ENCODE results near the gene MPL. TPM values are rescaled to one million over a fixed set of nuclear protein-coding genes. Genes with fewer than 3 reads are reported as not detected.
"Not testable (repeated sequence)": the region's sequence is repeated elsewhere in the genome, so short reads cannot be mapped to it uniquely, and the experiment has no call there.

The MPL gene
- total and polyA plus RNA-seq, 5 donors from 2014 or later = 2.2 TPM; not detected in 4

DNA sequence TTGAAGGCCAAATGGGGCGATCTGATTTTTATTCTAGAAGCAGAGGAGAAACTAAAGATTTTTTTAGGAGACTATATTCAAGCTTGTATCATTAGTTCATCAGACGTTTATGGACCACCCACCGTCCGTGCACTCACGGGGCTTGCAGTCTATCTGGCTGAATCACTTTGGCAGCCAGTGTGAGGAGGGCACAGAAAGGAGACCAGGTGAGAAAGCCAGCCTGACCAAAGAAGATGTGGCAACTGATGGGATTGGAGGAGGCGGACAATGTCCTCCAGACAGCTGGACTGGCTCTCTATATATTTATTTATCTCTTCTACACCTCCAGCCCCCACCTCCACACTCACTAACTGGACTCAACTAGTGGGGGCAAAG is 31.0 kb downstream of the MPL start:
- no peaks in the 10 kb centered on the region for H3K9me3 Mint-ChIP-seq
- peak overlapping the region; percentile 78 for H3K27ac ChIP-seq (ENCODE audit: insufficient read depth, low read length, poor library complexity, severe bottlenecking)
- peak overlapping the region; percentile 86 to 97 (median 88) for H3K4me3 Mint-ChIP-seq
- DNase-seq (no peak), ATAC-seq (ENCODE audit: low read depth in 2 of 2) (no peak)
- no peaks in the 10 kb centered on the region for H3K27me3 Mint-ChIP-seq
- H3K36me3 ChIP-seq (ENCODE audit: control insufficient read depth, insufficient read depth, low read length) = peaks cover 20% of the 10 kb centered on the region
- peak overlapping the region; percentile 87 for H3K4me3 ChIP-seq (ENCODE audit: low read depth, low read length)
- no peaks in the 10 kb centered on the region for H3K9me3 ChIP-seq (ENCODE audit: control insufficient read depth in 2 of 2, low read length in 2 of 2)
- no peaks in the 10 kb centered on the region for H3K27me3 ChIP-seq (ENCODE audit: control insufficient read depth, insufficient read depth, low read length)
- peaks cover 14 to 54% (median 25%) of the 10 kb centered on the region in 4 donors for H3K4me1 Mint-ChIP-seq
- peak overlapping the region; percentile 88 to 91 (median 90) for H3K27ac Mint-ChIP-seq
- H3K36me3 Mint-ChIP-seq = peaks cover 11% of the 10 kb centered on the region
- H3K4me1 ChIP-seq (ENCODE audit: control insufficient read depth, insufficient read depth, low read length, poor library complexity, severe bottlenecking) = peaks cover 28% of the 10 kb centered on the region

DNA sequence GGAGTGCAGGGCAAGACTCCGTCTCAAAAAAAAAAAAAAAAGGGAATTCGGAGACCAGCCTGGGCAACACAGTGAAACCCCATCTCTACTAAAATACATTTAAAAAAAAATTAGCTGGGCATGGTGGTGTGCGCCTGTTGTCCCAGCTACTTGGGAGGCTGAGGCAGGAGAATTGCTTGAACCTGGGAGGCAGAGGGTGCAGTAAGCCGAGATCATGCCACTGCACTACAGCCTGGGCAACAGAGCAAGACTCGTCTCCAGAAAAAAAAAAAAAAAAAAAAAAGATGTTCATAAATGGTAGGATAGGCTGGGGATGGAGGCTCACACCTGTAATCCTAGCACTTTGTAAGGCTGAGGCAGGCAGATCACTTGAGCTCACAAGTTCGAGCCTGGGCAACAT is 32.2 kb downstream of the MPL start:
- peaks cover 14 to 51% (median 23%) of the 10 kb centered on the region in 4 donors for H3K4me1 Mint-ChIP-seq
- H3K27me3 ChIP-seq (ENCODE audit: control insufficient read depth, insufficient read depth, low read length); H3K27ac ChIP-seq (ENCODE audit: insufficient read depth, low read length, poor library complexity, severe bottlenecking); DNase-seq; H3K36me3 ChIP-seq (ENCODE audit: control insufficient read depth, insufficient read depth, low read length); H3K27ac Mint-ChIP-seq; H3K4me3 ChIP-seq (ENCODE audit: low read depth, low read length); H3K27me3 Mint-ChIP-seq; H3K36me3 Mint-ChIP-seq; ATAC-seq (ENCODE audit: low read depth in 2 of 2); H3K9me3 Mint-ChIP-seq; H3K9me3 ChIP-seq (ENCODE audit: control insufficient read depth in 2 of 2, low read length in 2 of 2): not testable (repeated sequence)
- H3K4me1 ChIP-seq (ENCODE audit: control insufficient read depth, insufficient read depth, low read length, poor library complexity, severe bottlenecking) = peaks cover 28% of the 10 kb centered on the region
- peak overlapping the region in 1 of 4 donors; percentile 31 for H3K4me3 Mint-ChIP-seq

DNA sequence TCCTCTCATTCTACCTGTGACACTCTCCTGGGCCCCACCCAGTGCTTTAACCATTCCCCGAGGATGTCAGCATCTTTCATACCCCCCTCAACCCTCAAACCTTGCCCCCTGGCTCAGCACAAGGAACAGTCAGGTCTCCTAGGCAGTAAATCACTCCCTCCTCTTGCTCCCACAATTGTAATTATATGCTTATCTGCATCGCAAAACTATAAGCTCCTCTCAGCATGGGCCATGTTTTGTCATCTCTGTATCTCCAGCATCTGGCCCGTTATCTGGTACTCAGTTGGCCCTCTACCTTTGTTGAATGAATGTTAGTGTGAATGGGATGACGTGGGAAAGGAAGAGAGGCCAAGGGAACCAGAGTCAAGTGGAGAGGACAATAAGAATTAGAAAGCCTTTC is 32.9 kb downstream of the MPL start:
- peak overlapping the region; percentile 5 to 91 (median 44) for H3K27ac Mint-ChIP-seq
- peaks cover 1% of the 10 kb centered on the region for H3K36me3 ChIP-seq (ENCODE audit: control insufficient read depth, insufficient read depth, low read length)
- no peak overlapping the region for H3K4me3 ChIP-seq (ENCODE audit: low read depth, low read length)
- ATAC-seq (ENCODE audit: low read depth in 2 of 2) = no peak
- H3K4me1 ChIP-seq (ENCODE audit: control insufficient read depth, insufficient read depth, low read length, poor library complexity, severe bottlenecking) = peaks cover 27% of the 10 kb centered on the region
- no peaks in the 10 kb centered on the region for H3K27me3 ChIP-seq (ENCODE audit: control insufficient read depth, insufficient read depth, low read length)
- peaks cover 2% of the 10 kb centered on the region for H3K36me3 Mint-ChIP-seq
- peaks cover 14 to 46% (median 21%) of the 10 kb centered on the region in 4 donors for H3K4me1 Mint-ChIP-seq
- no peak overlapping the region for H3K27ac ChIP-seq (ENCODE audit: insufficient read depth, low read length, poor library complexity, severe bottlenecking)
- no peaks in the 10 kb centered on the region for H3K9me3 ChIP-seq (ENCODE audit: control insufficient read depth in 2 of 2, low read length in 2 of 2)
- no peak for DNase-seq
- peak overlapping the region; percentile 31 to 76 (median 65) for H3K4me3 Mint-ChIP-seq
- H3K27me3 Mint-ChIP-seq = no peaks in the 10 kb centered on the region
- no peaks in the 10 kb centered on the region for H3K9me3 Mint-ChIP-seq

DNA sequence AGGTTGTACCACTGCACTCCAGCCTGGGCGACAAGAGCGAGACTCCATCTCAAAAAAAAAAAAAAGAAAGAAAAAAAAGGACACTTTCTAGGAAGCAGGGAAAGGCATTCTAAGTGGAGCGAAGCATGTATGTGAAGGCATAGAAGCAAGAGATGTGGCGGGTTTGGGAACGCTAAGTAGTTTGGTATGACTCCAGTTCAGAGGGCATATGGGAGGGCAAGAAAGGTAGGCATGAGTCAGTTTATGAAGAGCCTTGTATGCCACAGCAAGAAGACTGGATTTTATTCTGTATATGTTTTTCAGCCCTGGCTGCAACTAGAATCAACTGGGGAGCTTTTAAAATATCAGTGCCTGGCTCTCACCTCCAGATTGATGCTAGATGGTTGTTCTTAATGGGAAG is 34.6 kb downstream of the MPL start:
- no peak overlapping the region for H3K27ac ChIP-seq (ENCODE audit: insufficient read depth, low read length, poor library complexity, severe bottlenecking)
- Mint-ChIP-seq H3K4me3 (no peak overlapping the region), H3K27ac (no peak overlapping the region), H3K27me3 (no peaks in the 10 kb centered on the region), H3K9me3 (no peaks in the 10 kb centered on the region), H3K4me1 (peaks cover 14 to 37% (median 18%) of the 10 kb centered on the region in 4 donors), H3K36me3 (peaks cover 10% of the 10 kb centered on the region)
- DNase-seq = no peak
- no peak overlapping the region for H3K4me3 ChIP-seq (ENCODE audit: low read depth, low read length)
- H3K9me3 ChIP-seq (ENCODE audit: control insufficient read depth in 2 of 2, low read length in 2 of 2) = no peaks in the 10 kb centered on the region
- H3K36me3 ChIP-seq (ENCODE audit: control insufficient read depth, insufficient read depth, low read length) = no peaks in the 10 kb centered on the region
- peaks cover 11% of the 10 kb centered on the region for H3K4me1 ChIP-seq (ENCODE audit: control insufficient read depth, insufficient read depth, low read length, poor library complexity, severe bottlenecking)
- no peaks in the 10 kb centered on the region for H3K27me3 ChIP-seq (ENCODE audit: control insufficient read depth, insufficient read depth, low read length)
- no peak for ATAC-seq (ENCODE audit: low read depth in 2 of 2)

GRCh38 chr1:43373066-43373940 is 35.7 kb downstream of the MPL start:
- Histone ChIP-seq H3K4me1 (ENCODE audit: control insufficient read depth, insufficient read depth, low read length, poor library complexity, severe bottlenecking) (peaks cover 8% of the 10 kb centered on the region), H3K27me3 (ENCODE audit: control insufficient read depth, insufficient read depth, low read length) (no peaks in the 10 kb centered on the region), H3K9me3 (ENCODE audit: control insufficient read depth in 2 of 2, low read length in 2 of 2) (no peaks in the 10 kb centered on the region), H3K27ac (ENCODE audit: insufficient read depth, low read length, poor library complexity, severe bottlenecking) (no peak overlapping the region), H3K36me3 (ENCODE audit: control insufficient read depth, insufficient read depth, low read length) (no peaks in the 10 kb centered on the region), H3K4me3 (ENCODE audit: low read depth, low read length) (no peak overlapping the region)
- no peaks in the 10 kb centered on the region for H3K9me3 Mint-ChIP-seq
- no peak overlapping the region for H3K27ac Mint-ChIP-seq
- H3K27me3 Mint-ChIP-seq = no peaks in the 10 kb centered on the region
- H3K4me3 Mint-ChIP-seq = no peak overlapping the region
- DNase-seq (no peak), ATAC-seq (ENCODE audit: low read depth in 2 of 2) (no peak)
- peaks cover 12% of the 10 kb centered on the region for H3K36me3 Mint-ChIP-seq
- peaks cover 12 to 37% (median 16%) of the 10 kb centered on the region in 4 donors for H3K4me1 Mint-ChIP-seq

DNA sequence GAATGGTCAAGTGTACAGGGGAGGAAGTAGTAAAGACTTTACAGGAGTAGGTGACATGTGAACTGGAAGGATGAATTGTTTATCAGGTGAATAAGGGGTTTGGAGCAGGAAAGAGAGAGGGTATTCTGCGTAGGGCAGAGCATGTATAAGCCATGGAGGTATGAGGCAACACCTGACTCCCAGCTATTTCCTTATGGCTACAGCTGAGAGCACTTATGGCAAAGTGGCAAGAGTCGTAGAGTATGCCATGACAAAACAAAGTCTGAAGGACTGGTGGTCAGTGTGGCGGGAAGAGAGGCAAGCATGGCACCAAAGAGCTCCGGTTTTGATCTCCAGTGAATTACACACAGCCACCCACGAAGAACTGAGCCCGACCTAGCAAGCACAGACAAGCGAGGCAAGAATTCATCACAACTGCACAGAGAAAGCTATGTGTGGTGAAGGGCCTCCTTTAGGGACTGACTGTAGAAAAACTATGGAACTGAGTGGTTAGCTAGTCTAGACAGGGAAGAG is 39.2 kb downstream of the MPL start:
- Histone ChIP-seq H3K27ac (ENCODE audit: insufficient read depth, low read length, poor library complexity, severe bottlenecking) (no peak overlapping the region), H3K27me3 (ENCODE audit: control insufficient read depth, insufficient read depth, low read length) (no peaks in the 10 kb centered on the region), H3K4me3 (ENCODE audit: low read depth, low read length) (no peak overlapping the region), H3K4me1 (ENCODE audit: control insufficient read depth, insufficient read depth, low read length, poor library complexity, severe bottlenecking) (no peaks in the 10 kb centered on the region), H3K36me3 (ENCODE audit: control insufficient read depth, insufficient read depth, low read length) (peaks cover 6% of the 10 kb centered on the region), H3K9me3 (ENCODE audit: control insufficient read depth in 2 of 2, low read length in 2 of 2) (no peaks in the 10 kb centered on the region)
- Mint-ChIP-seq H3K27me3 (no peaks in the 10 kb centered on the region), H3K9me3 (no peaks in the 10 kb centered on the region), H3K4me3 (peak overlapping the region in 1 of 4 donors; percentile 8), H3K27ac (peak overlapping the region in 1 of 3 donors; percentile 56), H3K4me1 (peaks cover 0 to 15% (median 6%) of the 10 kb centered on the region in 4 donors), H3K36me3 (peaks cover 26% of the 10 kb centered on the region)
- DNase-seq (no peak), ATAC-seq (ENCODE audit: low read depth in 2 of 2) (no peak)

- Mint-ChIP-seq H3K36me3 (peaks cover 30% of the 10 kb centered on the region), H3K4me1 (peaks cover 0 to 18% (median 6%) of the 10 kb centered on the region in 4 donors), H3K27ac (no peak overlapping the region), H3K4me3 (no peak overlapping the region), H3K9me3 (no peaks in the 10 kb centered on the region), H3K27me3 (no peaks in the 10 kb centered on the region)
- H3K4me1 ChIP-seq (ENCODE audit: control insufficient read depth, insufficient read depth, low read length, poor library complexity, severe bottlenecking) = no peaks in the 10 kb centered on the region
- H3K9me3 ChIP-seq (ENCODE audit: control insufficient read depth in 2 of 2, low read length in 2 of 2) = no peaks in the 10 kb centered on the region
- no peak overlapping the region for H3K4me3 ChIP-seq (ENCODE audit: low read depth, low read length)
- no peak for ATAC-seq (ENCODE audit: low read depth in 2 of 2)
- no peaks in the 10 kb centered on the region for H3K27me3 ChIP-seq (ENCODE audit: control insufficient read depth, insufficient read depth, low read length)
- no peak overlapping the region for H3K27ac ChIP-seq (ENCODE audit: insufficient read depth, low read length, poor library complexity, severe bottlenecking)
- DNase-seq = no peak
- peaks cover 16% of the 10 kb centered on the region for H3K36me3 ChIP-seq (ENCODE audit: control insufficient read depth, insufficient read depth, low read length)
Observed at GRCh38 chr1:43377831-43378230, 40.2 kb downstream of the MPL start.

All from CD4-positive, CD25-positive, alpha-beta regulatory T cell (primary cell).